ENCODE results near the gene DNAH17. TPM values are rescaled to one million over a fixed set of nuclear protein-coding genes. Genes with fewer than 3 reads are reported as not detected.

Gene DNAH17
- total RNA-seq, 1 donor from 2014 or later, result 0.51 TPM

DNA sequence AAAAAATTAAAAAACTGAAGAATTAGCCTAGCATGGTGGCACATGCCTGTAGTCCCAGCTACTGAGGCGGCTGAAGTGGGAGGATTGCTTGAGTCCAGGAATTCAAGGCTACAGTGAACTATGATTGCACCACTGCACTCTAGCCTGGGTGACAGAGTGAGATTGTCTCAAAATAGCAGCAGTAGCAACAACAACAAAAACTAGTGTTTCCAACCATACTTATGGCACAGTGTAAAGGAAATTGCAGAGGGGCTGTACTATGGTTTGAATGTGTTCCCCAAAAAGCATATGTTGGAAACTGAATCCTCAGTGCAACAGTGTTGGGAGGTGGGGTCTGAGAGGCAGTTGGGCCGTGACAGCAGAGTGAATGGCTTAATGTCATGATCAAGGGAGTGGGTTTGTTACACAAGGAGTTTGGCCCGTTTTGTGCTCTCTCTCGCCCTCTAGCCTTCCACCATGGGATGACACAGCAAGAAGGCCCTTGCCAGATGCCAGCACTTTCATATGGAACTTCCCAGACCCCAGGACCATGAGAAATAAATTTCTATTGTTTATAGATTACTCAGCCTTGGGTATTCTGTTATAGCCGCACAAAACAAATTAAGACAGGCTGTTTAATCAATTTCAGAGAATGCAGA is 128.7 kb downstream of the DNAH17 start:
- no peak for DNase-seq

DNA sequence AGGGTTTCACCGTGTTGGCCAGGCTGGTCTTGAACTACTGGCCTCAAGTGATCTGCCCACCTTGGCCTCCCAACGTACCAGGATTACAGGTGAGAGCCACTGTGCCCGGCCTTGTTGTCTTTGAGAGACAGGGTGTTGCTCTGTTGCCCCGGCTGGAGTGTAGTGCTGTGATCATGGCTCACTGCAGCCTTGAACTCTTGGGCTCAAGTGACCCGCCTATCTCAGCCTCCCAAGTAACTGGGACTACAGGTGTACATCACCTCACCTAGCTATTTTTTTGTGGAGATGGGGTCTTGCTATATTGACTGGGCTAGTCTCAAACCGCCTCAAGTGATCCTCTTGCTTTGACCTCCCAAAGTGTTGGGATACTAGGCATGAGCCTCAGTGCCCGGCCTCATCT is 130.4 kb downstream of the DNAH17 start:
- no peak for DNase-seq

GRCh38 chr17:78444392-78444791 is 132.8 kb downstream of the DNAH17 start:
- no peak for DNase-seq

- DNase-seq, result peak; percentile 40
Measured at GRCh38 chr17:78442648-78443218, 134.5 kb downstream of the DNAH17 start.

DNA sequence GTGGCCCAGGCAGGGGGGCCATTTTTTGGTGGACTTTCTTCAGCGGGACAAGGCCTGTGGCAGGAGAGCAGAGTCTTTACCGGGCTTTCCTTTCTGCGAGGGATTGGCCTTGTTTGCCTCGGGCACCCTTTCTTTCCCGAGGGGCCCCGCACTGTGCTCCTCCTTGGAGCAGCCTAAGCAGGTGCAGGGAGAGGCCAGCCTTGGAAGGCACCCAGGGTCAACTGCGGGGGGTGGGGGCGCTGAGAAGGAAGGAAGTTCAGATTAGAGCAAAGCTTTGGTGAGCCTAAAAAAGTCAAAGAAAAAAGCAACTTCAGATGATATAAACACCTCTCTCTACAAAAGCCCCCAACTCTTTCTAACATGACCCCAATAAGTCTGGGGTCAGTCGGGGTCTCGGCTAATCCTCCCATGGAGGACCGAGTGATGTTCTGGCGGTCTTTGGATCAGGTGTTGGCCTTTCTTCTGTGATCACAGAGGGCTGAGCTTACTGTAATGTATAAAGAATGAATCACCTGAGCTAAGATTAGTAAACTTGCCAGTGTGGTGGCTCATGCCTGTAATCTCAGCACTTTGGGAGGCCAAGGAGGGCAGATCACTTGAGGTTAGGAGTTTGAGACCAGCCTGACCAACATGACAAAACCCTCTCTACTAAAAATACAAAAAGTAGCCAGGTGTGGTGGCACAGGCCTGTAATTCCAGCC is 135.8 kb downstream of the DNAH17 start:
- no peak for DNase-seq

- DNase-seq, result peak; percentile 55
Measured at GRCh38 chr17:78438694-78439325, 138.4 kb downstream of the DNAH17 start.

DNA sequence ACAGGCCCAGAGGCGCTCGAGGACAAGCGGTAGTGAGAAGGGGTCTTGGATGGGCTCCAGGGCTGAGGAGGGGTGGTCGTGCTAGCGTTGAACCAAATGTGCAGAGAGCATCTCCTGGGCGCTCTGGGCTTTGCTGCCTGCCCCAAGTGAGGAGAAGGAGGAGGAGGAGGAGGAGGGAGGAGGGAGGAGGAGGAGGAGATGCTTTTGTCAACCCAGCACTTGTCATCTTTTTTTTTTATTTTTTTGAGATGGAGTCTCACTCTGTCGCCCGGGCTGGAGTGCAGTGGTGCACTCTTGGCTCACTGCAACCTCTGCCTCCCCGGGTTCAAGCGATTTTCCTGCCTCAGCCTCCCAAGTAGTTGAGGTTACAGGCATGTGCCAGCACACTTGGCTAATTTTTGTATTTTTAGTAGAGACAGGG is 138.9 kb downstream of the DNAH17 start:
- no peak for DNase-seq

- no peak for DNase-seq
Measured at GRCh38 chr17:78437508-78438169, 139.6 kb downstream of the DNAH17 start.

DNA sequence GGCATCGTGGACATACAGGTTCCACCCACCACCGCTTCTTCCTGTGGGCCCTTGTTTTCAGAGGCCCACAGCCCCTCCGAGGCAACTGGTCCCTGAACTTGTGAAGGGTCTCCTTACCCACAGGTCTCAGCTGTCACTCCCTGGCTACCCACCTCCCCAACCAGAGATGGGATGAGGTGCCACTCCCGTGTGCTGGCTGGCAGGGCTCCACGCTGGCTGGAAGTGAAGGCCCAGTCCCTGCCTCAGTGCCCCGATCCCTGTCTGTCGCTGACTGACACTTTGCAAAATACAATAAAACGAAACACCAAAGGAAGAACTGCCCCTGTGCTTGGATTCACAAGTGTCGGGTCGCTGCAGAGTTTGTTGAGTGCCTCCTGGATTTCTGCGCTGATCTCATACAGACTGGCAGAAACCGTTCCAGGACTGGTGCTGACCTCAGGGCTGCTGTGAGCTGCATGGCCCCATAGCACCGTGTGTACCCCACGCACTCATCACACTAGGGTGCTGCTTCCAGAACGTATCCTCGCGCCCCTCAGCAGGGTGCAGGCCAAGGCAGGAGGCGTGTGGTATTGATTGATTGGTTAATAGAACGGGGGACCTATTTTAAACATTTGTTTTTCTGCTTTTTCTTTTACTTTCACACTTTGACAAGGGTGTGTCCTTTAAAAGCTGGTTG is 141.7 kb downstream of the DNAH17 start:
- no peak for DNase-seq

DNA sequence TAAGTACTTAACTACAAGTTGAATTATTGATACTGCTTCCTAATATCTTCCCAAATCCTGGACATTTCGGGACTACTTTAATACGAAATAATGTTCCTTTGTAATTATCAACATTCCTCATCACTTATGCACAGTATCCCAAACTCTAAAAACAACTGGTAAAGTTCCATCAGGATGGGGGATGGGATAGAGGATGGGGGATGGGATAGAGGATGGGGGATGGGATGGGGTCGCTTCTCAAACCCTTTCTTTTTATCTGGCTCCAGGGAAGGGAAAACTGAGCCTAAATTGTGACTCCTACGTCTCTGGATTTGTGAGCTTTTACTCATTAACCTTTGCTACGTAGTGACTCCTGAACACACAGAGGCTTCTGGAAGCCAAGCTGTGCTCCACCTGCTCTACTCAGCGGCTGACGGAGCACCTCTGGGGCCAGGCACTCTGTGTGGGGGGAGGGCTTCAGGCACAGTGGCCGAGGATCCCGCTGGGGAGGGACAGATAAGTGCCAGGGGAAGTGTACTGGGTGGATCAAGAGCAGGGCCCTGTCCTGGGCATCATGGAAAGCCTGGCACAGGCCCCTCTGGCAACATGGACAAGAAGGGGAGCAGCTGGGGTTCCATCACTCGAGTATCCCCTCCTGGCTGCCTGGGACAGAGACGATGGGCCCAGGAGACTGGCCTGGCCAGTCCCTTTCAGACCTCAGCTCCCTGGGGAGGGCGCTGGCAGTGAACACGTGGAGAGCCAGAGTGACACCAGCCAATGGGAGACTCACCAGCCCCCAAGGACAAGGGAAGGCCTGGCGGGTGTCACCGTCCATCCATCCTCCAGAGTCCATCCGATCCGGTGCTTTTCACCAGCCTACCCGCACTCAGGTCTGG is 142.5 kb downstream of the DNAH17 start:
- DNase-seq, result no peak

DNA sequence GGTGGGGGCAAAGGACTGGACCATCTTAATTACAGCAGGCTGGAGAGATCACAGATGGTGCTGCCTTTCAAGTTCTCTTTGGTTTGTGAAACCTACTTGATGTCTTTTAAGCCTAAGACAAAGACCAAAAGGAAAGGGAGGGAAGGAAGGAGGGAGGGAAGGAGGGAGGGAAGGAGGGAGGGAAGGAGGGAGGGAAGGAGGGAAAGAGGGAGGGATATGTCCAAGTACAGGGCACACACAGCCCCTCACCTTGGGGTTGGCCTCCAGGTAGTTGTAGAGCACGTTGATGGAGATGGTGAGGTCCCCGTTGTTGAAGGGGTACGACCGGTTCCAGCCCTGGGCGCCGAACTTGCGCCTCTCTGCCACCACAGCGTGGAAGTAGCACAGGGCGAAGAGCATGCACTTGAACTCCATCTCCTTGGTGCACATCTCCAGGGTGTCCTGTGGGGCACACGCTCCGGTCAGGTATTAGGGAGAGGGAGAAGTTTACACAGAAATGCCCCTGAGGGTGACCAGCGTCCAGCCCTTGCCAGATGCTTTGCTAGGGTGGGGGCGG is 143.3 kb downstream of the DNAH17 start:
- DNase-seq, result no peak

DNA sequence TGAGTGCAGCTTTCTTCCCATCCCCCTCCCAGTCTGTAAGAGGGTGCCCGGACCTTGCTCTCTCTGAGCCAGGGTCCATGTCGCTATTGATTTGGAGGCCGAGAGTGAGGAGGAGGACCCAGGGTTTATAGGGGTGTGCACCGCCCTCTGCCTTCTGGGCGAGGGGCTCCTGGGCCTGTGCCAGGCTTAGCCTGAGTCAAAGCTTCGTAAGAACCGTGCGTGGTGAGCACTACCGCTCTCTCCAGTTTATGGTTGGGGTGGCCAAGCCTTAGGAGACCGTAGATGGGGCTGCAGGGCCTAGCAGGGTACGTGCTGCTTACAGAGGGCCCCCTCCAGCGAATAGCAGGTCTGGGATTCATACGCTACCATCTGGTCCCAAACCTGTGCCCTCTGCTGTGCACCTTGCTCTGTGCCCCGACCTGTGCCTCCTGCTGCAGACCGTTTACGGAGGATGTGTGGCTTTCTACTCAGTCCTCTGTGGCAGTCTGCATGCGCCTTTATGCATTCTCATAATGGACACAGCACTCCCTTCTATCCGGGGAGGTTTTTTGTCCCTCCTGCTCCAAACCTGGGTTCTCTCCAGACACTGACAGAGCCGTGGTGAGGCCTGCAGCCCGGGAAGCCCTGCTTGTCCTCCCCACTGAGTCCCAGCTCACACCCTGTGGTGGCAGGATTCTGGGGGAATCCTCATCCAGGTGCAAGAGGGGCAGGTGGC is 144.0 kb downstream of the DNAH17 start:
- DNase-seq, result no peak

DNA sequence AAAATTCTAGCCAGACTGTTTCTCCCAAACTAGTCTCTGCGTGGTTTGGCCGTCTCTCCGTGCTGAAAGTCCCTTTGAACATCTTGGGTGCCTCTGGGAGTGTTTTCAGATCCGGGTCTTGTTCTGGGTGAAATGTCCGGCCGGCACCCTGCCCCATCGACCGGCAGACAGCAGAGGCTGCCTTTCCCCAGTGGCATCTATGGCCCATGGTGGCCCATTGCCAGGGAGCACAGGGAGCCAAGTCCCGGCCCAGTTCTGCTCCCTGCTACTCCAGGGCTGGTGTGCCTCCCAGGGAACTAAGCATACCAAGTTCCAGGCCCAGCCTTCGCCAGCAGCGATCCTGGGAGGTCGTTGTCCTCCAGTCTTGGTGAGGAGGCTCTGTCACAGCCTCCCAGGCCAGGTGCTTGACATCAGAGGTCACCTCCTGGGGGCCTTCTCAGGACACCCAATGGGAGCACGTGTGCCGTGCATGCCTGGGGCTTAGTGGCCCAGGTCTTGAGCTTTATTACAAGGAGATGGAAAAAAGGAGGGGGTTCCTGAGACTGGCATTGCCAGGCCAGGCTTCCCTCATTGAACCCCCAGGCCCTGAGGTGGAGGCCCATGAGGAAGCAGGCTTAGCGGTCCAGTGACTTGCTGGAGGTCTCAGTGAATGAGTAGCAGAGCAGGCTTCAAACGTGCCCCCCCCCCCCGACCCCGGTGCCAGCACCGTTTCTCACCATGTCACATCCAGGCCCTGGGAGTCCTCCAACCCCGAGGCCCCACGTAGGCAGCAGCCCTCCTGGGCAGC is 144.8 kb downstream of the DNAH17 start:
- no peak for DNase-seq

DNA sequence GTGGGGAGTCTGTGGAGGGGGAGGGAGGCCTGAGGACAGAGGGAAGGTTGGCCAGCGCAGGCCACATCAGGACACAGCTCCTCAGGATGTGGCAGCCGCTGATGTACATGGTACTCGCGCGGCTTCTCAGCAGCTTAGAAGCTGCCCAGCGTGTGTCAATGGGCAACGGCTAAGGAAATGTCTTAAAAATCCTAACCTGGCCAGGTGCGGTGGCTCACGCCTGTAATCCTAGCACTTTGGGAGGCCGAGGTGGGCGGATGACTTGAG is 145.6 kb downstream of the DNAH17 start:
- DNase-seq, result no peak

GRCh38 chr17:78430892-78431691 is 146.1 kb downstream of the DNAH17 start:
- peak; percentile 51 for DNase-seq

- DNase-seq, result no peak
Measured at GRCh38 chr17:78429618-78429995, 147.6 kb downstream of the DNAH17 start.

DNA sequence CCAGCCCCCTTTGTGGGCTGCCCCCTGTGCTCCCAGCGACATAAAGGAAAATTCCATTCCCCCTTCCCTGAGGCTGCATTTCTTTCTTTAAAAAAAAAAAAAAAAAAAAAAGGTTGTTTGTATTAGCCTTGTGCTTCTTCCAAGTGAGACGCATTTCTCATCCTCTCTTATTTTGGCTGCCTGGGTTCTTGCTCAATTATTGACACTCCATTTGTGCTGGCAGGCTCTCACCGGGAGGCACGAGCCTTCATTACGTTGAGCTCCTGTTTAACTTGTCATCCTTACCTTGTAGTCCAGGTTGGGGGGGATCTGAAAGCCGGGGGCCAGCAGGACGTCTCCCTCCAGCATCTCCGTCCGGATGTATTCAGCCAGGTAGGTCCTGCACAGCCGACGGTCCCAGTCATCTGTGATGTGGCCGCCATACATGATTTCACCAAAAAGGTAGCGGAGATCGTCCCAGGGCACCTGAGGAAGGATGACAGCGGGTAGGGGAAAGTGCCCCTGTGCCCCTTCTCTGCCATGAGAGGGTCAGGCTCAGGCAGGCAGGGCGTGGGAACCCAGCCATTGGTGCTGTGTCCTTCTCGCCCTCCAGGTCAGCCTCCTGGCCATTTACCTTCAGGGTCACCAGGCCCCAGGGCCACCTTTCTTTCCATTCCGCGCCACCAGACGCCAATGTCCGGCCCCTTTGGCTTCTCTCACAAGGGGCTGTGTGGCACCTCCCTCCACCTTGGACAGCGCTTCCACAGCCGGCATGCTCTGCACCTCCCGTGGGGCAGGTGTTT is 148.2 kb downstream of the DNAH17 start:
- DNase-seq, result no peak

DNA sequence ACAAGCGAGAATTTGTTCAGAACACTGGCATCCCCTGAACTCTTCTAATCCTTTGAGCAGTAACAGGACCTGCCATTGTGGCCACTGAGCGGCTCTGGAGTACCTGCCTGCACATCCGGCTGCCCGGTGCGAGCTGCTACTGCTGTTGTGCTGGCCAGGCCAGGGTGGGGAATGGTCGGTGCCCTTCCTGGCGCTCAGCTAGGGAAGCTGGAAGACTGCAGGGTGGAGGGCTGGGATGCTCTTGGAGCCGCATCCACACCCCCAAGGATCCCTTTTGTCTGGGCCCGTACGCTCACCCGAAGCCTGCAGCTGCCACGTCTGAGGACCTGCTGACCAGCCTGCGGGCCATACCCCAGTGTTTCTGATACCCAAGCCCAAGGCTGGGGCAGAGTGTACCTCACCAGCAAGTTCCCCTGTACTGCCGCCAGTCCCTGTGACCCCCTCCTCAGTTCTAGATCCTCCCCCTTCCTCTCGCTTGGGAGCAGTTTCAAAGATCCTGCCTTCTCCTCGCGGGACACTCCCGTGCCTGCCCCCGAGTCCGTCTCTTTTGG is 149.1 kb downstream of the DNAH17 start:
- no peak for DNase-seq
